Posterior cingulate gyrus (tissue), 11 donors: ENCODE data around the gene NPAS4.
"Not testable (repeated sequence)": the region's sequence is repeated elsewhere in the genome, so short reads cannot be mapped to it uniquely, and the experiment has no call there.

Source experiments
- DNase-seq, 10 donors: peaks; one replicate each; pipeline versions ENCODE4 v3.0.0 to v3.0.0-alpha.2; 2020 to 2021; ENCODE audit warnings: mixed read lengths in 3 of 10
- intact Hi-C: fragments of 100-400 bp; cut with DNase I; formaldehyde crosslinking; loops from one replicate; pipeline ENCODE4 v1.15.1; 2023

Gene NPAS4

DNA sequence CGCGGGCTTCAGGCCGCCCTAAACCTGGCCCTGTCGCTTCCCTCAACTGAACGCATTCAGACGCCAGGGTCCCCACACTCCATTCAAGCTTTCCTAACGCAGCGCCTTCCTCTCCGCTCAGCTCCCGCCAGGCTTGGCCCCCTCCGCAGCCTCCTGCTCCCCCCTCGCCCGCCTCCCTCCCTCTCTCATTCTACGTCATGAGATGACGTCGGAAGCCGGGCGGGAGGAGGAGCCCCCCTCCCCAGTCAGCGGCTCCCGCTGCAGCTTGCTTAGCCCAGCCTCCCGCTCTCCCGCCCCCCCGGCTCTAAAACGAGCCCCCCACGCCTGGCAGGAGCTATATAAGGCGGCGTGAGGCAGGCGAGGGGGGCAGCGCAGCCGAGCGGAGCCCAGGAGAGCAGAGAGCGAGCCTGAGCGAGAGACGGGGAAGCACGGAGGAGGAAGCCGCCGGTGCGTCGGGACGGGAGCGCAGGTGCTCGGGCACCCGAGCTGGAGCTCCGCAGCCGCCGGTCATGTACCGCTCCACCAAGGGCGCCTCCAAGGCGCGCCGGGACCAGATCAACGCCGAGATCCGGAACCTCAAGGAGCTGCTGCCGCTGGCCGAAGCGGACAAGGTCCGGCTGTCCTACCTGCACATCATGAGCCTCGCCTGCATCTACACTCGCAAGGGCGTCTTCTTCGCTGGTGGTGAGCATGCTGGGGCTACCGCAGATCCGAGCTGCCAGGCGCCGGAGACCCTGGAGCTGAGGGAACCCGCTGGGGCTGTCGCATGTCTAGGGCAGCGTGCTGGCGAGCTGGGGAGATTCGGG, at the start of gene NPAS4:
Gene NPAS4 (plus strand): TSS at position 365 of the 806 bp plus-strand sequence. CDS start 145 bp downstream, at position 510.
- intact Hi-C loops: no loop called here
- peak in 9 of 10 donors; percentile 19 to 96 (median 74) for DNase-seq

DNA sequence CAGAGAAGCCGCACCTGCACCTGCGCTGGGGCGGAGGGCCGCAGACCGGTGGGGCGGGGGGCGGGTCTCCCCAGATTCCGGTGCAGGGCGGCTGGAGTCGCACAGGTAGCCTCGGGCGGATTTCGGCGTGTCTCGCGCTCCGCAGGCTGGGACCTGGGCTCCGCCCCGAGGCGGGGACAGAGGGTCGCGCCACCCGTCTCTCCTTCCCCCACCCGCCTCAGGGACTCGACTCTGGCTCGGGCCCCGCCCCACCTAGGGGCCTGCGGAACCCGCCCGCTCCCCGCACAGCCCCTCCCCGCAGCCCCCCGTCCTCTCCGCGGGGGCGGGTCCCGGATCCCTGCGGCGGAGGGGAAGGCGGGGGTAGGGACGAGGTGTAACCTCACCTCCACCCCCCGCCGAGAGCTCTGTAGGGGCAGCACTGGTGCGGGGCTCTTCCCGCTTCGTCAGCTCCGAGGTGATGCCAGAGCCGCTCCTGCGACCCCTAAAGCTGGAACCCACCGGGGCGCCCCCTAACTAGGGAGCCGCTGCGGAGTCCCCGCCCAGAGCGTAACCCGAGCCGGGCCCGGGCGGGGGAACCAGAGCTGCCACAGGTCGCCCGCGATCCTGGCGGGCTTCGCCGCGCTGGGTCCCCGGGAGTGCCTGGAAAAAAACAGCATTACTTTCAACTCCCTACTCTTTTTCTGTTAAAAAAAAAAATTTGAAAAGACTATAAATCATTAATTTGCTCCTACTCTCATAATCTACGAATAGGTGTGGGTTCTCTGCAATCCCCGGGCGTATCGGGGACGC, 49.0 kb upstream of the NPAS4 start, which contains the start of gene SLC29A2:
Gene SLC29A2 (minus strand): TSS at position 134 of the 789 bp plus-strand sequence. CDS start 169 bp downstream, outside the sequence.
- peak in 8 of 10 donors; percentile 42 to 92 (median 60) for DNase-seq
- intact Hi-C loops: no loop called here

DNA sequence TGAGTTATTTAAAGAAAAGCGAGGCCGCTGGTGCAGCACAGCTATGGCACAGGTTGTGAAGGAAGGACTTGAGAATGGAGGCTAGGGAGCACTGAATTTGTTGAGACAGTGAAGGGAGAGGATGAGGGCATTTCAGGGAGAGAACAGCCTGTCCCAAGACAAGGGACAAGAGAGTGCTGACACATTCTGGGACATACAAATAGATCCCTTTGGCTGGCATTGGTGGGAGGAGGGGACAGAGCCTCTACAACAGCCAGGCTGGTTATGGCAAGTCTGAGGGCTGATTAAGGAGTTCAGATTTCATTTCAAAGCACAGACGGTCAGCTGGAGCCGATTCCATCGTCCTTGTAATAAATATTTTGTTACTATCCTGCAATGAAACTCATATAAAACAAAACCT, 47.6 kb upstream of the NPAS4 start:
- intact Hi-C loops: no loop called here
- DNase-seq: peak in 3 of 10 donors; percentile 11 to 61 (median 33)

DNA sequence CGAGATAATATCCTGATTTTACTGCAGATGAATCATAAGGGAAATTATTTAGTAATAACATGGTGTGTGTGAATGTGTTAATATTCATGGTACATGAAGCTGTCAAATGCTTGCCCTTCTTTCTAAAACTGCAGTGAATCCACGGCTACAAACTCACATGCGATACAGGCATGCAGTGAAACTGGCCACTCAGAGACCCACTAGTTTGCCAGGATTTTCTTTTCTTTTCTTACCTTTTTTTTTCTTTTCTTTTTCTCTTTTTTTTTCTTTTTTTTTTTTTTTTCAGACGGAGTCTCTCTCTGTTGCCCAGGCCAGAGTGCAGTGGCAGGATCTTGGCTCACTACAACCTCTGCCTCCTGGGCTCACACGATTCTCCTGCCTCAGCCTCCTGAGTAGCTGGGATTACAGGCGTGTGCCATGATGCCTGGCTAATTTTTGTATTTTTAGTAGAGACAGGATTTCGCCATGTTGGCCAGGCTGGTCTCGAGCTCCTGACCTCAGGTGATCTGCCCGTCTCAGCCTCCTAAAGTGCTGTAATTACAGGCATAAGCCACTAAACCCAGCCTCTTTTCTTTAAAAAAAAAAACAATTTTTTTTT, 47.0 kb upstream of the NPAS4 start:
- DNase-seq: peak in 2 of 10 donors; percentile 5 to 14
- intact Hi-C loops: not testable (repeated sequence)

DNA sequence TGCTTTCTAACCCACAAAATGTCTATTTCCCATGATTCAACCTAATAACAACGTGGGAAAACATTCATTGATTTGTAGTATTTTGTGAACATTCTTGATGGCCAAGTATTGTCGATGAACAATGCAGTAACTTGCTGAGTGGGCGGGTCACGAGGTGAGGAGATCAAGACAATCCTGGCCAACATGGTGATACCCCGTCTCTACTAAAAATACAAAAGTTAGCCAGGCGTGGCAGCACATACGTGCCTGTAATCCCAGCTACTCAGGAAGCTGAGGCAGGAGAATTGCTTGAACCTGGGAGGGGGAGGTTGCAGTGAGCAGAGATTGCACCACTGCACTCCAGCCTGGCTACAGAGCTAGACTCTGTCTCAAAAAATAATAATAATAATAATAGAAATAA, 40.6 kb upstream of the NPAS4 start:
- intact Hi-C loops: not testable (repeated sequence)
- DNase-seq: peak in 1 of 10 donors; percentile 9

DNA sequence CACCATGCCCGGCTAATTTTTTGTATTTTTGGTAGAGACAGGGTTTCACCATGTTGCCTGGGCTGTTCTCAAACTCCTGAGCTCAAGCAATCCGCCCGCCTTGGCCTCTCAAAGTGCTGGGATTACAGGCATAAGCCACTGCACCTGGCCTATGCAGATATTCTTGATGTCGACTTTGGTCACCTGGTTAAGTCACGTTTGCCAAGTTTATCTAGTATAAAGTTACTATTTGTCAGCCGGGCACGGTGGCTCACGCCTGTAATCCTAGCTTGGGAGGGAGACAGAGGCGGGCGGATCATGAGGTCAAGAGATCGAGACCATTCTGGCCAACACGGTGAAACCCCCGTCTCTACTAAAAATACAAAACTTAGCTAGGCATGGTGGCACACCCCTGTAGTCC, 36.5 kb upstream of the NPAS4 start:
- intact Hi-C loops: not testable (repeated sequence)
- DNase-seq: peak in 2 of 10 donors; percentile 44 to 56

DNA sequence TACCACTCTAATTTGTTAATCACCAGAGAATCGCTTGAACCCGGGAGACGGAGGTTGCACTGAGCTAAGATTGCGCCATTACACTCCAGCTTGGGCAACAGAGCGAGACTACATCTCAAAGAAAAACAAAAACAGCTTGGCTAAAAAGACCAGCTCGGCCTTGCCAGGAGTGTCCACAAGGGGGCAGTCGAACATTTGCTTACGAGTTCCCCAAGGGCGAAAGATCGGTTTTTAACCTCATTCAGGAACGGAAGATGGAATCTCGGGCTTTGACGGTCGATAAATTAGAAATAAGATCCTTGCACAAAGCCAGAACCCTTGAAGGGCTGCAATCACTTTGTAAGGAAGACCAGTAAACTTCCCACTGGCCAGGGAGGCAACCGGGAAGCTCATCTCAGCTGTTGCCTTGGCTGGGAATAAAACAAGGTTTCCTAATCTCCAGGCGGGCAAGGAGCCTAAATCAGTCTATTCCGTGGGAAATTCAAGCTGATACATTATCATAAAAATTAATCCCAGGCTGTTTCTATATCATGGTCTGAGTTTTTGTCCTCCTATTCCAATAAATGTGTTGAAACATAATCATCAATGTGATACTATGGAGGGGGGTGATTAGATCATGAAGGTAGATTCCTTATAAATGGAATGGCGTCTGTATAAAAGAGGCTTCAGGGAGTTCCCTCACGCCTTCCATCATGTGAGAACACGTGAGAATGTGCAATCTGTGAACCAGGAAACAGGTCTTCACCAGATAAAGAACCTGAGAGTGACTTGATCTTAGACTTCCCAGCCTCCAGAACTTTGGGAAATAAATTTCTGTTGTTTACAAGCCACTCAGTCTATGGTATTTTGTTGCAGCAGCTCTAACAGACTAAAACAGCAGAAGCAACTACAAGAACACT, 34.4 kb upstream of the NPAS4 start:
- peak; percentile 67 to 96 (median 86) for DNase-seq
- intact Hi-C loops: loop anchor here (5.0 kb wide), 1 partner anchor 74 kb away; no protein-coding TSS in a partner anchor

DNA sequence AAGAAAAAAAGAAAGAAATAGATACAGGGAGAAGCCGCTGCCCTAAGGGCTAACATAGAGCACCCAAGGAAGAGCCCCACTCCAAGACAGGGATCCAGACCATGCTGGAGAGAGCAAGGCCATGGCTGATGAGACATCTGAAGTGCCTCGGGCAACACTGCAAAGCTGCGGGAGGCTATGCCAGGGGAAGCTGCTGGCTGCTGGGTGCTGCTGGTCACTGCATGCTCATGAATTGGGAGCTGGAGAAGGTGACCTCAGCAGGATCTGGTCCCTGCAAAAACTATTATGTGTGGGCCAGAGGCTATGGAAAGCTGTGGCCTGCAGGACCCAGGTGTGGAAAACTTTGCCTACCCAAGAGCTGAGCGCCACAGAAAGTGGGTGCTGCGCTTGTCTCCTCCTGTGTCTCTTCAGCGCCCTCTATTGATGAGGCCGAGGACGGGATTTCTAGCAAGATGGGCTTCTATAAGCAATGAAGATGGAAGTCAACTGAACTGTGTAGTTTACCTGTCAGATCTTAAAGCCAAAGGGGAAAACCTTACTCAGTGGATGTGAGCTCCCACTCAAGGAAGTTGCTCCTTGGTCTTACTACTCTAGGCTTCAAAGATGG, 32.0 kb upstream of the NPAS4 start:
- peak in 6 of 10 donors; percentile 38 to 75 (median 44) for DNase-seq
- intact Hi-C loops: loop anchor here (5.0 kb wide), 1 partner anchor 77 kb away; no protein-coding TSS in a partner anchor

DNA sequence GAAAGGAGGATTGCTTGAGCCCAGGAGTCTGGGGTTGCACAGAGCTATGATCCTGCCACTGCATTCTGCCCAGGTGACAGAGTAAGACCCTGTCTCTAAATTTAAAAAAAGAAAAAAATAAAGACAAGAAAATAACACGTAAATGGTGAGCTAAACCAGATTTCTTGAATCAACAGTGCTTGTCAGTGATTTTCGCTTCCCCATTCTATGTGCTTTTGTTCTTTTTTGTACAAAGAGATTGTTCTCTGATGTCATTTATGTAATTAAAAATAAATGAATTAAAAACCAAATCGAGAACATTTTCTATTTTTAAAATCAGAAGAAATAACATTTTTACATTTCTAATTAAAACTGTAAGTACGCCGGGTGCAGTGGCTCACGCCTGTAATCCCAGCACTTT, 29.5 kb upstream of the NPAS4 start:
- peak in 1 of 10 donors; percentile 3 for DNase-seq
- intact Hi-C loops: no loop called here

DNA sequence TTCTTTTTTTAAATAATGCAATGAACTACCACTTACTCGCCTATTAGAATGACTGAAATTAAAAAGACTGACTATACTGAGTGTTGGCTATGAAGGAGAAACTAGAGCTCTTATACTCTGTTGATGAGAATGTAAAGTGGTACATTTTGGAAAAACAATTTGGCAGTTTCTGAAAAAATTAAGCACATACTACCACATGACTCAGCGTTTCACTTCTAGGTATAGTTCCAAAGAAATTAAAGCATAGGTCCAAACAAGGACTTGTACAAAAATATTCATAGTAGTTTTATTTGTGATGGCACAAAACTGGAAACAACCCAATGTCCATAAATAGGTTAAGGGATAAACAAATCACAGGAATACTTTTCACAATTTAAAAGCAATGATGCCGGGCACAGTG, 26.9 kb upstream of the NPAS4 start:
- intact Hi-C loops: no loop called here
- DNase-seq: no peak

DNA sequence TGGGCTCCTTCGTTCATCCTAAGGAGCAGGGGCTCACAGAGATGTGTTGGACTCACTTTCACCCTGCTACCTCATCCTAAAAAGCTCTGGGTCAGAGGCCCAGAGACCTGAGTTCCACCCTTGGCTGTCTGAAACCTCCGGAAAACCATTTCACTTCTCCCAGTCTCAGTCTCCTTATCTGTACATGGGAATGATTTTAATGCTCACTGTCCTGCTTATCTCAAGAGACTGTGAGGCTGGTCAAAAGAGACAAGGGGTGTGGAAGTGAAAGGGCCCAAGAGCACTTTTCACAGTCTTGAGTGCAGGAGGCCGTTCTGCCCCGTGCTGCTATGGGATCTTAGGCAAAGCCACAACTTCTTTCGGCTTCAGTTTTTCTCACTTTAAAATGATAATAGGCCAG, 13.2 kb upstream of the NPAS4 start:
- intact Hi-C loops: loop anchor here (1.0 to 2.0 kb wide), 3 partner anchors 23 to 271 kb away; partner anchors contain the start of gene MRPL11
- DNase-seq: peak in 1 of 10 donors; percentile 19

DNA sequence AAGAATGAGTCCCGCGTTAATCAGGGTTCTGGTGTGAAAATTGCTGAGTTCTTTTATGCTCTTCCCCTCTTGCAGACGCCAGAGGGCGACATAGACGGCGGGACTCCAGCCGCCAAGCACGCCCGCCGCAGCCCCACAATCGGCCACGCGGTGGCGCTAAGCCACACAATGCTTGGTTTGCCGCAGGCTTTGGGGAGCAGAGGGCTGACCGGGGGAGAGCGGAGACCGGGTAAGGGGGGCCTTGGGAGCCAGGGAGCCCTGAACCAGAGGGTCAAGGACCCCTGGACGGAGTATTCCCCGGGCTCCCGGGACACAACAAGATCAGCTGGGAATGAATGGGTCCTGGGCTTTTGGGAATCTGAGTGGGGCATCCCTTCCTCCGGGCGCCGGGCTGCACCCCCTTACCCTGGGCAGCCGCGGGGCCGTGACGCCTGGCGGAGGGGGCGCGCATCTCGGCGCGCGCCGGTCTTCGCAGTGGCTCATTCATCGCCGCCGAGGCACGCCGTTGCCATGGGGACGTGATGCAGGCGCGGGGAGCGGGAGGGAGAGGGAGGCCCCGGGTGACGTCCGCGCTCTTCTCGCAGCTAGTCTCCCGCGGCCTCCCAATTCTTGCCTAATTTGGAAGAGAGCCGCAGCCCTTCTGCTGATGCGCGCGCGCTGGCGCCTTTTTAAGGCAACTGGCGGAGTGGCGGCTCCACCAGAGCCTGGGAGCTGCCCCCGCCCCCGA, 12.2 kb upstream of the NPAS4 start:
- peak; percentile 80 to 98 (median 92) for DNase-seq
- intact Hi-C loops: loop anchor here (1.0 to 2.0 kb wide), 3 partner anchors 22 to 270 kb away; partner anchors contain the start of gene MRPL11

DNA sequence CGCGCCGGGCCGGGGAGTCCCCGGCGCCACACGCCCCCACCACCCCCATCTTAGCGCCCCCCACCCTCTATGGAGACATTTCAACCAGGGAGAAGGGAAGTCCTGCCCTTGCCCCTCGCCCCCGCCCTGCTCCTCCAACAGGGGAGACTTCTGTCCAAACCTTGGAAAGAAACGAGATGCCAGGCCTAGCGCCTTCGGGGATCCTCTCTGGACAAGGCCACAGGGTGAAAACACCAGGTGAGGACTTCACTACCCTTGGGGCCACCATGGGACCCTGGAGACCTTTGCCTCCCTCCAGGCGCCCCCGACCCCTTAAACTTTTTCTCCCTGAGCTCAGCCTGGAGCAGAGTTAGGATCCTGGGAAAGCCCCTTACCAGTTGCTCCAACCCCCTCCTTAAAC, 11.6 kb upstream of the NPAS4 start:
- DNase-seq: no peak
- intact Hi-C loops: loop anchor here (2.0 kb wide), 1 partner anchor 30 kb away; the partner anchor contains the start of gene MRPL11

DNA sequence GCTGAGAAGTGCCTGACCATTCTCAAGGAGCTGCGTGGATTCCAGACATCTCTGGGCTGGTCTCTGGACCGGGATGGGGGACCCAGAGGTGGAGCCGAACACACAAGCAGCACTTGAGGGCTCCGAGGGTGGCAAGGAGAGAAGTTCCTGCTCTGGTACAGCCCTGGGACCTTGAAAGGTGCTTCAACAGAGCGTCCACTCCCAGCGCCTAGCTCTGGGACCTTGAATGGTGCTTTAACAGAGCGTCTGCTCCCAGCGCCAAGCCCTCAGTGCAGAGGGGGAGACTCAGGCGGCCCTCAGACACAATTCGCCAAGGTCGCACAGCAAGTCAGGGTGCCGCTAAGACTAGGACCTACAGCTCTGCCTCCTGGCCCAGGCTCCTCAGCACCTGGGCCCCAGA, 10.6 kb upstream of the NPAS4 start:
- peak in 1 of 10 donors; percentile 53 for DNase-seq

DNA sequence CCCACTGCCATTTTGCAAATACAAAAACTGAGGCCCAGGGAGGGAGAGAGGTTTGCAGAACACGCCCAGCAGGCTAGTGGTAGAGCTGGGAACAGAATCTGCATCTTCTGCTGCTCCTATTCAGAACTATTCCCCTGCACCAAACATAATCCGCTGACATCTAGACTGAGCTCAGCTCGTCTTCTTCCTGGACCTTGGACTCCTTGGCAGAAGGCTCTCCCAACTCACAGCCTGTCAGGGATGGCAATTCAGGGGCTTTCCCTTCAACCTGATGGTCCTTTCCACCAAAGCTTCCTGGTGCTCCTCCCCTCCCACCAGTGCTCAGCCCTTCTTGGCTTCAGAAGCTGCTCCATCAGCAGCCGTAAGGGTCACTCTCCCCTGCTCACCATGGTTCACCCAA, 9.5 kb upstream of the NPAS4 start:
- intact Hi-C loops: no loop called here
- DNase-seq: peak in 1 of 10 donors; percentile 56

More for the DNA sequence above, 10.6 kb upstream of the NPAS4 start:
- intact Hi-C loops: no loop called here

DNA sequence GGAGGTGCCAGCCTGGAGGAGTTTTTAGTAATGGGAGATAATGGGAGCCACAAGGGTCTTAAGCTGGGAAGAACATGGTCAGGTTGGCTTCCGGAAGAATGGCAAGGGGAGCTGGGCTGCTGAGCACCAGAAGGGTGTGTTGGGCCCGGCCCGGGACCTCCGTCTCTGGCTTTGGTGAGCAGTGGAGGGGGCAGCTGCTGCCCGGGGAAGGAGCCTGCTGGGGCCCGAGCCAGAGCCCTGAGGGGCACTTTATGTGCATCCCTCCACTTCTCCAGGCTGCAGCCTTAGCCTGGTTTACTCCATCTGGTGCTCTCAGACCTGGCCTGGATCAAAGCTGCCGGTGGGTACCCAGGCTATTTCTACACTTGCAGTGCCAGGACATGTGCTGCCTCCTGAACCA, 8.7 kb upstream of the NPAS4 start:
- DNase-seq: peak in 2 of 10 donors; percentile 44 to 47
- intact Hi-C loops: no loop called here

DNA sequence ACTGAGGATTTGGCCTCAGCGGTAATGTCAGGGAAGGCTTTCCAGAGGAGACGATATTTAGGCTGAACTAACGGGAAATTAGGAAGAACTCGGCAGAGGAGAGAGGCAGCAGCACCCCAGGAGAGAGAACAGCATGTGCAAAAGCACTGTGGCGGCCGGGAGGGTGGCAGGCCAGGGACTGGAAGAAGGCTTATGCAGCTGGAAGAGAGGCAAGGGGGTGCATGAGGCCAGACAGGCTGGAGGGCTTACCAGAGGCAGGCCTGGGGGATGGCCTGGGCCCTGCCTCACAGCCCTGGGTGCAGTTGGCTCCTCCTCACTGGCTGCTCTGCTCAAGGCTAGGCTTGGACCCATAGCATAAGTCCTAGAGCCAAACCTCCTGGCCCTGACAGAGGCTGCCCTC, 7.7 kb upstream of the NPAS4 start:
- intact Hi-C loops: no loop called here
- peak in 2 of 10 donors; percentile 55 to 58 for DNase-seq
